MM.1S (cell line): ENCODE results near the gene PDZRN3.
"Not testable (repeated sequence)": the region's sequence is repeated elsewhere in the genome, so short reads cannot be mapped to it uniquely, and the experiment has no call there.

Source experiments
- DNase-seq: peaks from one replicate; pipeline ENCODE4 v3.0.0-alpha.2; 2015
- H2AFZ ChIP-seq: fragments of 300-600 bp; sonication (generic); 2 replicates; pipeline ENCODE4 v1.6.0; 2016; ENCODE audit warnings: antibody characterized with exemption, low read length
- H3F3A ChIP-seq: fragments of 300-600 bp; sonication (generic); 2 replicates; pipeline ENCODE4 v1.6.1; 2016; ENCODE audit warnings: mild to moderate bottlenecking, antibody characterized with exemption, low read length, moderate library complexity, mixed read lengths; ENCODE audit not compliant: insufficient read depth
- H3K27ac ChIP-seq: fragments of 300-600 bp; sonication (generic); 2 replicates; pipeline ENCODE4 v1.5.1; 2016; ENCODE audit warnings: mild to moderate bottlenecking, low read length
- H3K27me3 ChIP-seq: fragments of 300-600 bp; sonication (generic); replicated peaks from 2 replicates; pipeline ENCODE4 v1.6.0; 2016; ENCODE audit warnings: low read length; ENCODE audit not compliant: insufficient read depth
- H3K36me3 ChIP-seq: fragments of 300-600 bp; sonication (generic); replicated peaks from 2 replicates; pipeline ENCODE4 v1.6.1; 2016; ENCODE audit warnings: mild to moderate bottlenecking, low read length, mixed read lengths; ENCODE audit not compliant: insufficient read depth
- H3K4me1 ChIP-seq: fragments of 300-600 bp; sonication (generic); 2 replicates; pipeline ENCODE4 v1.6.1; 2016; ENCODE audit warnings: low read length, mixed read lengths
- H3K4me2 ChIP-seq: fragments of 300-600 bp; sonication (generic); 2 replicates; pipeline ENCODE4 v1.6.0; 2016; ENCODE audit warnings: low read depth, low read length
- H3K4me3 ChIP-seq: fragments of 300-600 bp; sonication (generic); 2 replicates; pipeline ENCODE4 v1.5.1; 2016; ENCODE audit warnings: low read length, mixed read lengths
- H3K79me2 ChIP-seq: fragments of 300-600 bp; sonication (generic); 2 replicates; pipeline ENCODE4 v1.6.1; 2016; ENCODE audit warnings: mixed run types, low read length, mixed read lengths
- H3K9ac ChIP-seq: fragments of 300-600 bp; sonication (generic); 2 replicates; pipeline ENCODE4 v1.6.1; 2016; ENCODE audit warnings: low read length, mixed read lengths
- H3K9me2 ChIP-seq: fragments of 300-600 bp; sonication (generic); replicated peaks from 2 replicates; pipeline ENCODE4 v1.6.1; 2016; ENCODE audit warnings: mild to moderate bottlenecking, low read length, mixed read lengths; ENCODE audit not compliant: insufficient read depth
- H3K9me3 ChIP-seq: fragments of 300-600 bp; sonication (generic); replicated peaks from 2 replicates; pipeline ENCODE4 v1.6.1; 2016; ENCODE audit warnings: mild to moderate bottlenecking, low read length, mixed read lengths; ENCODE audit not compliant: insufficient read depth
- H4K20me1 ChIP-seq: fragments of 300-600 bp; sonication (generic); 2 replicates; pipeline ENCODE4 v1.6.1; 2016; ENCODE audit warnings: mild to moderate bottlenecking, low read length, moderate library complexity, mixed read lengths; ENCODE audit not compliant: insufficient read depth
- EZH2 ChIP-seq: fragments of 300-600 bp; sonication (generic); optimal IDR thresholded peaks from 2 replicates; pipeline ENCODE3; 2017; ENCODE audit warnings: low read depth, mild to moderate bottlenecking, antibody characterized with exemption, low read length, mixed read lengths
- EZH2phosphoT487 ChIP-seq: fragments of 300-600 bp; sonication (generic); IDR thresholded peaks from 2 replicates; pipeline ENCODE4 v1.6.1; 2018; ENCODE audit warnings: antibody characterized with exemption, low read length
- TF ChIP-seq, protein P1 (sequence below): fragments of 300-600 bp; sonication (generic); IDR thresholded peaks from 2 replicates; pipeline ENCODE4 v1.5.1; 2016; ENCODE audit warnings: antibody characterized with exemption, low read length, mixed read lengths

Gene PDZRN3

DNA sequence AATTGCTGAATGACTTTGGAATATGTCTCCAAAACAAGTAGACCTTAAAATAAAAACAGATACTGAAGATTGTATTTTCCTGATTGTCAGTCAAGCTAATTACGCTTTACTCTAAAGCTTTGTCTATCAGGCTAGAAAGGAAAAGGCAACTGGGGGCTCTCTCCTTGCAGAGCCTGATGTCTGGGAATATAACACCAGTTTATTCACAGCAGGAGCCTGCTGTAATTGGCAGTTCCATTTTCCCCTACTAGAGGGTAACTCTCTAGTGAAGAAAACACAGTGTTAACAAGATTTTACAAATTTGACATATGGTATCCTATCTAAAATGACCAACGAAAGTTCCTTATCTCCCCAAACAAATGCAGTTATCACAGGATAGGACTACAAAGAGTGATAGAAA, 158.8 kb downstream of the PDZRN3 start:
- H3K27ac ChIP-seq = no peak overlapping the region
- DNase-seq = no peak

DNA sequence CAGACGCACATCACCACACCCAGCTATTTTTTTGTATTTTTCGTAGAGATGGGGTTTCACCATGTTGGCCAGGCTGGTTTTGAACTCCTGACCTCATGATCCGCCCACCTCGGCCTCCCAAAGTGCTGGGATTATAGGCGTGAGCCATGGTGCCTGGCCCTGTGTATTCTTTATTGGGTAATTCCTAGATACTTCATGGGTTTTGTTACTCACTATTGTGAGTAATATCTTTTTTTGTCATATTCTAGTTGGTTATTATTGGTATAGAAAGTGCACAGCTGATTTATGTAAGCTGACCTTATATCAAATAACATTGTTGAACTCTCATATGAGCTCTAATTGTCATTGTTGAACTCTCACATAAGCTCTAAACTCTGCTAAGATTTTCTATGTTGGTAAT, 160.6 kb downstream of the PDZRN3 start:
- not testable (repeated sequence) for H3F3A ChIP-seq, H4K20me1 ChIP-seq, DNase-seq, H3K9ac ChIP-seq, H2AFZ ChIP-seq, H3K27ac ChIP-seq, H3K4me2 ChIP-seq, H3K9me3 ChIP-seq, H3K9me2 ChIP-seq, H3K4me1 ChIP-seq, H3K79me2 ChIP-seq, H3K36me3 ChIP-seq, H3K27me3 ChIP-seq, H3K4me3 ChIP-seq

More for the DNA sequence above, 158.8 kb downstream of the PDZRN3 start:
- no peaks in the 10 kb centered on the region for H3F3A ChIP-seq
- H3K9me2 ChIP-seq = no peaks in the 10 kb centered on the region
- no peaks in the 10 kb centered on the region for H3K36me3 ChIP-seq
- TF ChIP-seq EZH2 (no peak), EZH2phosphoT487 (no peak)
- TF ChIP-seq, protein P1, sequence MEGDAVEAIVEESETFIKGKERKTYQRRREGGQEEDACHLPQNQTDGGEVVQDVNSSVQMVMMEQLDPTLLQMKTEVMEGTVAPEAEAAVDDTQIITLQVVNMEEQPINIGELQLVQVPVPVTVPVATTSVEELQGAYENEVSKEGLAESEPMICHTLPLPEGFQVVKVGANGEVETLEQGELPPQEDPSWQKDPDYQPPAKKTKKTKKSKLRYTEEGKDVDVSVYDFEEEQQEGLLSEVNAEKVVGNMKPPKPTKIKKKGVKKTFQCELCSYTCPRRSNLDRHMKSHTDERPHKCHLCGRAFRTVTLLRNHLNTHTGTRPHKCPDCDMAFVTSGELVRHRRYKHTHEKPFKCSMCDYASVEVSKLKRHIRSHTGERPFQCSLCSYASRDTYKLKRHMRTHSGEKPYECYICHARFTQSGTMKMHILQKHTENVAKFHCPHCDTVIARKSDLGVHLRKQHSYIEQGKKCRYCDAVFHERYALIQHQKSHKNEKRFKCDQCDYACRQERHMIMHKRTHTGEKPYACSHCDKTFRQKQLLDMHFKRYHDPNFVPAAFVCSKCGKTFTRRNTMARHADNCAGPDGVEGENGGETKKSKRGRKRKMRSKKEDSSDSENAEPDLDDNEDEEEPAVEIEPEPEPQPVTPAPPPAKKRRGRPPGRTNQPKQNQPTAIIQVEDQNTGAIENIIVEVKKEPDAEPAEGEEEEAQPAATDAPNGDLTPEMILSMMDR = no peak
- no peaks in the 10 kb centered on the region for H4K20me1 ChIP-seq
- no peaks in the 10 kb centered on the region for H3K9me3 ChIP-seq
- H3K9ac ChIP-seq = no peak overlapping the region
- H2AFZ ChIP-seq = no peak overlapping the region
- H3K27me3 ChIP-seq = no peaks in the 10 kb centered on the region
- H3K79me2 ChIP-seq = no peaks in the 10 kb centered on the region
- H3K4me2 ChIP-seq = no peak overlapping the region
- no peak overlapping the region for H3K4me3 ChIP-seq
- 0 out of 2 replicates have a peak, but pooled peaks cover 6% of the 10 kb centered on the region for H3K4me1 ChIP-seq

DNA sequence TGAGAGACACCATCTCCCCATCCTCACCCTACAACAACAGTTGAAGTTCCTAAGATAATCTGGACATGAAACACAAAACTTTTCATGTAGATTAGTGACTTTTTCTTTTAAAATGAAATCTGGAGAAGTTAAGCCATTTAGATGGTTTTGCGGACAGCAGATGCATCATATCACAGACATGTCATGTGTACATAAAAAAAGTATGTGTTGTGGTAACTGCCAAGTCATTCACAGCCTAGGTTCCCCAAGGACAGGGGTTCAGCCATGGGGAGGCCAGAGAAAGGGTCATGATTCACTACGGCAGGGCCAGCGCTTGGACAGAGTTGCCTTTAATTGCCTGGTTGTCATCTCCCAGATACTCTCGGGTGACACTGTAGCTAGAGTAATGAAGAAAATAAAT, 163.2 kb downstream of the PDZRN3 start:
- H3K27me3 ChIP-seq = no peaks in the 10 kb centered on the region
- DNase-seq = no peak
- no peak overlapping the region for H3K27ac ChIP-seq
- H3F3A ChIP-seq = no peaks in the 10 kb centered on the region
- H3K4me2 ChIP-seq = no peak overlapping the region
- no peak overlapping the region for H2AFZ ChIP-seq
- H3K9ac ChIP-seq = no peak overlapping the region
- no peaks in the 10 kb centered on the region for H3K9me2 ChIP-seq
- no peaks in the 10 kb centered on the region for H3K9me3 ChIP-seq
- H3K36me3 ChIP-seq = no peaks in the 10 kb centered on the region
- H3K4me1 ChIP-seq = no peaks in the 10 kb centered on the region
- TF ChIP-seq EZH2phosphoT487 (no peak), EZH2 (no peak)
- TF ChIP-seq, protein P1 = no peak
- no peak overlapping the region for H3K4me3 ChIP-seq
- H3K79me2 ChIP-seq = no peaks in the 10 kb centered on the region
- no peaks in the 10 kb centered on the region for H4K20me1 ChIP-seq

DNA sequence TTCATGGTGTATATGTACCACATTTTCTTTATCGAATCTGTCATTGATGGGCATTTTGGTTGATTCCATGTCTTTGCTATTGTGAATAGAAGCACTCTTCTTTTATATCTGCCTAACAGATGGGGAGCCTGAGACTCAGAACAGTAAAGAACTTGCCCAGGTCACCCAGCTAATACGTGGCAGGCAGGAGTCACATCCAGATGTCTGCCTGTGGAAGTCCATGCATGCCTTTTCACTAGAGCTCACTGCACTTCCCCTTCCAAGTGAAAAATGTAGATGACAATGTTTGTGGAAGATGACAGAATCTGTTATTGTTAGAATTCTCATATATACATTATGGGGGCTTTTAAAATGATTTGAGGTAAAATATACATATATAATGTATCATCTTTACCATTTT, 165.0 kb downstream of the PDZRN3 start:
- Histone ChIP-seq H3K4me3 (no peak overlapping the region), H3F3A (no peaks in the 10 kb centered on the region), H2AFZ (no peak overlapping the region), H3K9me3 (no peaks in the 10 kb centered on the region), H3K27ac (no peak overlapping the region), H3K79me2 (no peaks in the 10 kb centered on the region), H3K36me3 (no peaks in the 10 kb centered on the region), H3K9me2 (no peaks in the 10 kb centered on the region), H4K20me1 (no peaks in the 10 kb centered on the region), H3K9ac (no peak overlapping the region), H3K4me2 (no peak overlapping the region), H3K4me1 (peaks cover 6% of the 10 kb centered on the region; the same call in 1 of the 2 replicates), H3K27me3 (no peaks in the 10 kb centered on the region)
- DNase-seq = no peak
- TF ChIP-seq, protein P1 = no peak
- TF ChIP-seq EZH2 = no peak
- no peak for TF ChIP-seq EZH2phosphoT487
